GM13976 (cell line): ENCODE data around the gene NALCN.

Experiments used
- DNase-seq: peaks from one replicate; pipeline ENCODE4 v3.0.0; 2012; ENCODE audit warnings: low spot score
- CTCF ChIP-seq: IDR thresholded peaks from 2 replicates; pipeline ENCODE4 v1.5.1; 2012; ENCODE audit warnings: borderline replicate concordance, mild to moderate bottlenecking; ENCODE audit not compliant: insufficient read depth; ENCODE audit errors: extremely low read depth, missing control alignments, control extremely low read depth
- in situ Hi-C: fragments of 300-500 bp; cut with MboI; formaldehyde crosslinking; loops from one replicate; pipeline ENCODE4 v1.12.0; 2022; ENCODE audit warnings: low sequenced_read_pairs, mixed read lengths, inconsistent platforms; ENCODE audit not compliant: unreplicated experiment

Gene NALCN

GRCh38 chr13:101416181-101417042 is at the start of gene NALCN:
NALCN (minus strand) TSS chr13:101416508; CDS start chr13:101399126, 17,382 bp downstream.
- no peak for TF ChIP-seq CTCF
- DNase-seq: peak; percentile 18
- in situ Hi-C loops: no loop called here

GRCh38 chr13:101465877-101466276 is 49.6 kb upstream of the NALCN start:
- TF ChIP-seq CTCF: no peak
- DNase-seq: no peak
- in situ Hi-C loops: no loop called here

- in situ Hi-C loops: no loop called here
- no peak for TF ChIP-seq CTCF
- DNase-seq: no peak
Measured at GRCh38 chr13:101457176-101457575, 40.9 kb upstream of the NALCN start.

- TF ChIP-seq CTCF: no peak
- no peak for DNase-seq
- in situ Hi-C loops: no loop called here
Measured at GRCh38 chr13:101455863-101456262, 39.6 kb upstream of the NALCN start.

GRCh38 chr13:101454767-101455166 is 38.5 kb upstream of the NALCN start:
- no peak for DNase-seq
- in situ Hi-C loops: no loop called here

GRCh38 chr13:101453784-101454201 is 37.5 kb upstream of the NALCN start:
- DNase-seq: peak; percentile 30
- TF ChIP-seq CTCF: peak; percentile 22
- in situ Hi-C loops: no loop called here

More at GRCh38 chr13:101454767-101455166, 38.5 kb upstream of the NALCN start:
- no peak for TF ChIP-seq CTCF
